ENCODE results near the gene BAG1. TPM values are rescaled to one million over a fixed set of nuclear protein-coding genes. Genes with fewer than 3 reads are reported as not detected.
A peak's percentile ranks its signal among the peaks of the same experiment; 100 is the strongest.

The BAG1 gene
- total RNA-seq, 3 donors from 2014 or later (not counting 1 experiment from before 2014, with no cell fraction given), result 83.4 to 102 (median 93.4) TPM

- H3K27me3 Mint-ChIP-seq (ENCODE audit: low read depth in 2 of 2), result no peaks in the 10 kb centered on the region
- H3K4me1 Mint-ChIP-seq, result peaks cover 0 to 7% of the 10 kb centered on the region in 2 donors
- H3K9me3 Mint-ChIP-seq, result no peaks in the 10 kb centered on the region
- H3K36me3 Mint-ChIP-seq, result peaks cover 23% of the 10 kb centered on the region
- DNase-seq (no peak), ATAC-seq (no peak)
- no peaks in the 10 kb centered on the region for H3K27me3 ChIP-seq (ENCODE audit: control insufficient read depth, insufficient read depth, low read length)
- 100% methylated on average over 1 of the region's 3 CpGs for WGBS (ENCODE audit: insufficient coverage)
- no peaks in the 10 kb centered on the region for H3K9me3 ChIP-seq (ENCODE audit: control insufficient read depth, insufficient read depth, low read length)
- peak overlapping the region; percentile 33 to 46 for H3K27ac Mint-ChIP-seq
- no peak overlapping the region for H3K27ac ChIP-seq (ENCODE audit: low read length)
- peaks cover 64% of the 10 kb centered on the region for H3K36me3 ChIP-seq (ENCODE audit: control insufficient read depth, insufficient read depth, low read length)
- no peak for TF ChIP-seq CTCF (IDR thresholded peaks at IDR 0.05)
- H3K4me3 Mint-ChIP-seq, result no peak overlapping the region
- H3K4me1 ChIP-seq (ENCODE audit: control insufficient read depth, insufficient read depth, low read length), result no peaks in the 10 kb centered on the region
- intact Hi-C loops (cut with micrococcal nuclease), result no loop called here
- no peak overlapping the region for H3K4me3 ChIP-seq (ENCODE audit: low read length)
Observed at GRCh38 chr9:33273266-33273971, 8.9 kb upstream of the BAG1 start.

- ATAC-seq (no peak), DNase-seq (no peak)
- H3K9me3 Mint-ChIP-seq, result no peaks in the 10 kb centered on the region
- peaks cover 9% of the 10 kb centered on the region for H3K36me3 Mint-ChIP-seq
- Histone ChIP-seq H3K27ac (ENCODE audit: low read length) (no peak overlapping the region), H3K9me3 (ENCODE audit: control insufficient read depth, insufficient read depth, low read length) (no peaks in the 10 kb centered on the region), H3K4me1 (ENCODE audit: control insufficient read depth, insufficient read depth, low read length) (no peaks in the 10 kb centered on the region), H3K4me3 (ENCODE audit: low read length) (no peak overlapping the region), H3K36me3 (ENCODE audit: control insufficient read depth, insufficient read depth, low read length) (peaks cover 53% of the 10 kb centered on the region), H3K27me3 (ENCODE audit: control insufficient read depth, insufficient read depth, low read length) (no peaks in the 10 kb centered on the region)
- WGBS (ENCODE audit: insufficient coverage), result 100% methylated on average over 1 of the region's 1 CpG
- intact Hi-C loops (cut with micrococcal nuclease), result no loop called here
- no peak for TF ChIP-seq CTCF (IDR thresholded peaks at IDR 0.05)
- H3K27me3 Mint-ChIP-seq (ENCODE audit: low read depth in 2 of 2), result no peaks in the 10 kb centered on the region
- no peak overlapping the region for H3K27ac Mint-ChIP-seq
- peaks cover 5 to 7% of the 10 kb centered on the region in 2 donors for H3K4me1 Mint-ChIP-seq
- H3K4me3 Mint-ChIP-seq, result no peak overlapping the region
Observed at GRCh38 chr9:33272061-33272460, 7.6 kb upstream of the BAG1 start.

- WGBS (ENCODE audit: insufficient coverage), result 100% methylated on average over 3 of the region's 3 CpGs
Observed at GRCh38 chr9:33270146-33270545, 5.6 kb upstream of the BAG1 start.

More at GRCh38 chr9:33270146-33270545, 5.6 kb upstream of the BAG1 start:
- no peaks in the 10 kb centered on the region for H3K27me3 ChIP-seq (ENCODE audit: control insufficient read depth, insufficient read depth, low read length)
- intact Hi-C loops (cut with micrococcal nuclease), result no loop called here
- no peak overlapping the region for H3K4me3 Mint-ChIP-seq
- no peak overlapping the region for H3K27ac Mint-ChIP-seq
- peaks cover 22 to 24% of the 10 kb centered on the region in 2 donors for H3K4me1 Mint-ChIP-seq
- H3K4me1 ChIP-seq (ENCODE audit: control insufficient read depth, insufficient read depth, low read length), result peaks cover 5% of the 10 kb centered on the region
- peaks cover 36% of the 10 kb centered on the region for H3K36me3 ChIP-seq (ENCODE audit: control insufficient read depth, insufficient read depth, low read length)
- H3K9me3 ChIP-seq (ENCODE audit: control insufficient read depth, insufficient read depth, low read length), result no peaks in the 10 kb centered on the region
- H3K36me3 Mint-ChIP-seq, result no peaks in the 10 kb centered on the region
- ATAC-seq (no peak), DNase-seq (no peak)
- H3K4me3 ChIP-seq (ENCODE audit: low read length), result no peak overlapping the region
- H3K27ac ChIP-seq (ENCODE audit: low read length), result no peak overlapping the region
- no peaks in the 10 kb centered on the region for H3K27me3 Mint-ChIP-seq (ENCODE audit: low read depth in 2 of 2)
- no peak for TF ChIP-seq CTCF (IDR thresholded peaks at IDR 0.05)
- no peaks in the 10 kb centered on the region for H3K9me3 Mint-ChIP-seq
